Loucy (cell line): Measurements from ENCODE around the gene FICD.

ENCODE experiments used
- H2AFZ ChIP-seq: fragments of 200-600 bp; sonication (generic); 2 replicates; pipeline ENCODE4 v1.6.0; 2016; ENCODE audit warnings: antibody characterized with exemption, mild to moderate bottlenecking, low read length, moderate library complexity
- H3F3A ChIP-seq: fragments of 200-600 bp; 2 replicates; pipeline ENCODE4 v1.6.0; 2016; ENCODE audit warnings: antibody characterized with exemption, low read depth, mild to moderate bottlenecking
- H3K27me3 ChIP-seq: fragments of 200-600 bp; sonication (generic); 2 replicates; pipeline ENCODE4 v1.6.1; 2014; ENCODE audit warnings: low read length, mild to moderate bottlenecking; ENCODE audit not compliant: insufficient read depth, poor library complexity, severe bottlenecking
- H3K36me3 ChIP-seq: fragments of 200-600 bp; sonication (generic); 2 replicates; pipeline ENCODE4 v1.6.1; 2016; ENCODE audit warnings: low read length; ENCODE audit not compliant: insufficient read depth
- H3K4me1 ChIP-seq: fragments of 200-600 bp; sonication (generic); 2 replicates; pipeline ENCODE4 v1.5.1; 2014; ENCODE audit warnings: low read length, mild to moderate bottlenecking; ENCODE audit not compliant: insufficient read depth, poor library complexity, severe bottlenecking
- H3K4me2 ChIP-seq: fragments of 200-600 bp; sonication (generic); 2 replicates; pipeline ENCODE4 v1.6.0; 2014; ENCODE audit warnings: antibody characterized with exemption, low read length, low read depth, mild to moderate bottlenecking; ENCODE audit not compliant: poor library complexity, severe bottlenecking
- H3K4me3 ChIP-seq: fragments of 200-600 bp; sonication (generic); 2 replicates; pipeline ENCODE4 v1.5.1; 2014; ENCODE audit warnings: low read length, mild to moderate bottlenecking, mixed read lengths; ENCODE audit not compliant: poor library complexity, severe bottlenecking
- H3K79me2 ChIP-seq: fragments of 200-600 bp; sonication (generic); 2 replicates; pipeline ENCODE4 v1.6.1; 2014; ENCODE audit warnings: low read length; ENCODE audit not compliant: insufficient read depth
- H3K9ac ChIP-seq: fragments of 200-600 bp; sonication (generic); 2 replicates; pipeline ENCODE4 v1.6.0; 2014; ENCODE audit warnings: mild to moderate bottlenecking, low read depth, low read length, moderate library complexity; ENCODE audit not compliant: poor library complexity, severe bottlenecking
- H3K9me2 ChIP-seq: fragments of 200-600 bp; sonication (generic); replicated peaks from 2 replicates; pipeline ENCODE4 v1.6.1; 2016; ENCODE audit warnings: low read depth, low read length, mixed read lengths
- H3K9me3 ChIP-seq: fragments of 200-600 bp; sonication (generic); 2 replicates; pipeline ENCODE4 v1.6.1; 2014; ENCODE audit warnings: mild to moderate bottlenecking, antibody characterized with exemption, low read length, low read depth; ENCODE audit not compliant: insufficient read depth
- H4K20me1 ChIP-seq: fragments of 200-600 bp; sonication (generic); 2 replicates; pipeline ENCODE4 v1.6.0; 2014; ENCODE audit warnings: antibody characterized with exemption, low read length, mild to moderate bottlenecking; ENCODE audit not compliant: insufficient read depth, poor library complexity, severe bottlenecking
- EZH2phosphoT487 ChIP-seq: fragments of 200-600 bp; IDR thresholded peaks from 2 replicates; pipeline ENCODE4 v1.6.1; 2018; ENCODE audit warnings: antibody characterized with exemption, mild to moderate bottlenecking, moderate library complexity, borderline replicate concordance
- TF ChIP-seq, protein P1 (sequence below): fragments of 200-600 bp; sonication (generic); conservative IDR thresholded peaks from 2 replicates; pipeline ENCODE4 v1.5.1; 2014; ENCODE audit warnings: mild to moderate bottlenecking, antibody characterized with exemption, low read length

FICD gene

GRCh38 chr12:108482717-108483212 lies 32.3 kb upstream of the FICD start:
- Histone ChIP-seq H3K9me3 (no peaks in the 10 kb centered on the region), H3K4me2 (no peak overlapping the region), H3K9me2 (no peaks in the 10 kb centered on the region), H2AFZ (no peak overlapping the region), H3K4me3 (no peak overlapping the region), H3K27me3 (no peaks in the 10 kb centered on the region), H3K36me3 (no peaks in the 10 kb centered on the region), H3F3A (no peaks in the 10 kb centered on the region), H3K79me2 (no peaks in the 10 kb centered on the region), H3K9ac (no peak overlapping the region), H3K4me1 (peaks cover 12% of the 10 kb centered on the region), H4K20me1 (no peaks in the 10 kb centered on the region)
- TF ChIP-seq EZH2phosphoT487, result no peak
- TF ChIP-seq, protein P1, sequence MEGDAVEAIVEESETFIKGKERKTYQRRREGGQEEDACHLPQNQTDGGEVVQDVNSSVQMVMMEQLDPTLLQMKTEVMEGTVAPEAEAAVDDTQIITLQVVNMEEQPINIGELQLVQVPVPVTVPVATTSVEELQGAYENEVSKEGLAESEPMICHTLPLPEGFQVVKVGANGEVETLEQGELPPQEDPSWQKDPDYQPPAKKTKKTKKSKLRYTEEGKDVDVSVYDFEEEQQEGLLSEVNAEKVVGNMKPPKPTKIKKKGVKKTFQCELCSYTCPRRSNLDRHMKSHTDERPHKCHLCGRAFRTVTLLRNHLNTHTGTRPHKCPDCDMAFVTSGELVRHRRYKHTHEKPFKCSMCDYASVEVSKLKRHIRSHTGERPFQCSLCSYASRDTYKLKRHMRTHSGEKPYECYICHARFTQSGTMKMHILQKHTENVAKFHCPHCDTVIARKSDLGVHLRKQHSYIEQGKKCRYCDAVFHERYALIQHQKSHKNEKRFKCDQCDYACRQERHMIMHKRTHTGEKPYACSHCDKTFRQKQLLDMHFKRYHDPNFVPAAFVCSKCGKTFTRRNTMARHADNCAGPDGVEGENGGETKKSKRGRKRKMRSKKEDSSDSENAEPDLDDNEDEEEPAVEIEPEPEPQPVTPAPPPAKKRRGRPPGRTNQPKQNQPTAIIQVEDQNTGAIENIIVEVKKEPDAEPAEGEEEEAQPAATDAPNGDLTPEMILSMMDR, result no peak

DNA sequence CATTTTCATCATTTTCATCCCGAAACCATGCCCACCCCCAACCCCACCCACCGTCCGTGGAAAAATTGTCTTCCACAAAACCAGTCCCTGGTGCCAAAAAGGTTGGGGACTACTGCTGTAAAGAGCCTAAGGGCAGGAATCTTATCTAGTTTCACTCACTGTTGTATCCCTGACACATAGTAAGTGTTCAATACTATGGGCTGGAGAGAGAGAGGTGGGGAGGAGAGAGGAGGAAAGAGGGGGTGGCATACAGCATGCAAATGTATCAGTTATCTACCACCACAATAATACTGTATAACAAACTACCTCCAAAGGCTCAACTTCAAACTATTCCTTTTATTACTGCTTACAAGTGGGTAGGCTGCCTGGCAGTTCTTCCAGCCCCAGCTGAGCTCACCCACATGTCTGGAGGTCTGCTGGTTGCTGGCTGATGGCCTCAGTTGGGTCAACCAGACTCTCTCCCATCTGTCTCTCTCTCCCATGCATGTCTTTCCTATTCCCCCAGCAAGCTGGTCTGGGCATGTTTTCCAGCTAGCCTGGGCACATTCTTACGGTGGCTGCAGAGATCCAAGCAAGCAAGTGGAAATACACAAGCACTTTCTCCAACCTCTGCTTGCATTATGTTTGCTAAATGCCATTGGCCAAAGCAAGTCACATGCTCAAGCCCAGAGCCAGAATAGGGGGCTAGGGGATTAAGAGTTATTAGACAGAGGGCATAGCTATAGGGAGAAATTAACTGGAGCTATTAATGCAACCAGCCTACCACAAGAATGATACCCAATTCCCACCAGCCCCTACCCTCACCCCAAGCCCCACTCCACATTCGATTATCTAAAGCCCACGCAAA lies 31.6 kb upstream of the FICD start:
- no peak overlapping the region for H3K4me3 ChIP-seq
- H3K9ac ChIP-seq, result no peak overlapping the region
- no peak overlapping the region for H3K4me2 ChIP-seq
- TF ChIP-seq, protein P1, result no peak
- TF ChIP-seq EZH2phosphoT487, result no peak
- H3K79me2 ChIP-seq, result no peaks in the 10 kb centered on the region
- H3K36me3 ChIP-seq, result no peaks in the 10 kb centered on the region
- no peaks in the 10 kb centered on the region for H4K20me1 ChIP-seq
- no peak overlapping the region for H2AFZ ChIP-seq
- H3K4me1 ChIP-seq, result peaks cover 6% of the 10 kb centered on the region
- no peaks in the 10 kb centered on the region for H3K9me2 ChIP-seq
- no peaks in the 10 kb centered on the region for H3K9me3 ChIP-seq
- H3K27me3 ChIP-seq, result no peaks in the 10 kb centered on the region
- H3F3A ChIP-seq, result no peaks in the 10 kb centered on the region

- H3K9me2 ChIP-seq, result no peaks in the 10 kb centered on the region
- H3K36me3 ChIP-seq, result no peaks in the 10 kb centered on the region
- no peaks in the 10 kb centered on the region for H3K79me2 ChIP-seq
- no peaks in the 10 kb centered on the region for H3F3A ChIP-seq
- no peaks in the 10 kb centered on the region for H3K4me1 ChIP-seq
- no peak overlapping the region for H3K4me3 ChIP-seq
- no peaks in the 10 kb centered on the region for H4K20me1 ChIP-seq
- H3K9me3 ChIP-seq, result no peaks in the 10 kb centered on the region
- no peak overlapping the region for H2AFZ ChIP-seq
- H3K9ac ChIP-seq, result no peak overlapping the region
- TF ChIP-seq EZH2phosphoT487, result no peak
- TF ChIP-seq, protein P1, result no peak
- H3K4me2 ChIP-seq, result no peak overlapping the region
- no peaks in the 10 kb centered on the region for H3K27me3 ChIP-seq
Observed at GRCh38 chr12:108484431-108484830, 30.6 kb upstream of the FICD start.
